GM06990 (cell line): ENCODE results near the gene MPP4.

ENCODE experiments used
- DNase-seq: peaks from one replicate; pipeline ENCODE4 v3.0.0-alpha.2; 2011; ENCODE audit not compliant: insufficient read length; ENCODE audit errors: extremely low read depth
- H3K27me3 ChIP-seq: replicated peaks from 2 replicates; pipeline ENCODE4 v1.6.0; 2011; ENCODE audit warnings: low read length; ENCODE audit not compliant: control insufficient read depth, insufficient read depth
- H3K36me3 ChIP-seq: 2 replicates; pipeline ENCODE4 v1.5.1; 2011; ENCODE audit warnings: low read length; ENCODE audit not compliant: control insufficient read depth, insufficient read depth
- H3K4me3 ChIP-seq: replicated peaks from 2 replicates; pipeline ENCODE4 v1.5.1; 2011; ENCODE audit warnings: low read depth, mild to moderate bottlenecking, control low read depth, low read length
- CTCF ChIP-seq: IDR thresholded peaks from 2 replicates; pipeline ENCODE4 v1.5.1; 2011; ENCODE audit warnings: low read length, control low read depth, mild to moderate bottlenecking, inconsistent platforms; ENCODE audit not compliant: insufficient read depth, poor library complexity, severe bottlenecking

Gene MPP4

GRCh38 chr2:201698588-201699226 is at the start of gene MPP4:
Gene MPP4 (minus strand): TSS chr2:201698644. CDS start chr2:201693954, 4,690 bp downstream.
- TF ChIP-seq CTCF, result no peak
- no peaks in the 10 kb centered on the region for H3K36me3 ChIP-seq
- no peak within 1 kb of the TSS for H3K4me3 ChIP-seq
- DNase-seq, result no peak
- H3K27me3 ChIP-seq, result no peaks in the 10 kb centered on the region

- H3K4me3 ChIP-seq, result no peak overlapping the region
- DNase-seq, result no peak
- TF ChIP-seq CTCF, result no peak
- H3K27me3 ChIP-seq, result no peaks in the 10 kb centered on the region
- no peaks in the 10 kb centered on the region for H3K36me3 ChIP-seq
Measured at GRCh38 chr2:201746551-201746950, 48.1 kb upstream of the MPP4 start.

GRCh38 chr2:201735486-201735885 is 37.0 kb upstream of the MPP4 start:
- Histone ChIP-seq H3K4me3 (no peak overlapping the region), H3K27me3 (no peaks in the 10 kb centered on the region), H3K36me3 (no peaks in the 10 kb centered on the region)
- no peak for TF ChIP-seq CTCF
- no peak for DNase-seq

GRCh38 chr2:201734111-201734510 is 35.7 kb upstream of the MPP4 start:
- no peaks in the 10 kb centered on the region for H3K27me3 ChIP-seq
- H3K4me3 ChIP-seq, result no peak overlapping the region
- no peak for DNase-seq
- no peaks in the 10 kb centered on the region for H3K36me3 ChIP-seq
- TF ChIP-seq CTCF, result no peak

GRCh38 chr2:201733544-201733943 is 35.1 kb upstream of the MPP4 start:
- no peaks in the 10 kb centered on the region for H3K36me3 ChIP-seq
- no peak for DNase-seq
- no peak overlapping the region for H3K4me3 ChIP-seq
- no peak for TF ChIP-seq CTCF
- no peaks in the 10 kb centered on the region for H3K27me3 ChIP-seq
